HL-60/S4 (cell line): Measurements from ENCODE around the gene AP1G1.
"Not testable (repeated sequence)": the region's sequence is repeated elsewhere in the genome, so short reads cannot be mapped to it uniquely, and the experiment has no call there.

Experiments
- in situ Hi-C: fragments of 300-500 bp; cut with MboI; formaldehyde crosslinking; loops from 2 replicates; pipeline ENCODE4 v1.14.3; 2022; ENCODE audit warnings: low sequenced_read_pairs

Gene AP1G1

GRCh38 chr16:71808593-71809459 lies at the start of gene AP1G1:
Gene AP1G1 (minus strand): TSS chr16:71808834. CDS start chr16:71789479, 19,355 bp downstream.
- in situ Hi-C loops: no loop called here

GRCh38 chr16:71855937-71856662 lies 47.5 kb upstream of the AP1G1 start:
- in situ Hi-C loops: no loop called here

- in situ Hi-C loops: no loop called here
These were observed 45.8 kb upstream of the AP1G1 start for GRCh38 chr16:71854369-71854948.

GRCh38 chr16:71853413-71853812 lies 44.8 kb upstream of the AP1G1 start:
- in situ Hi-C loops: no loop called here

- in situ Hi-C loops: no loop called here
These were observed 43.9 kb upstream of the AP1G1 start for GRCh38 chr16:71852561-71852960.

- in situ Hi-C loops: no loop called here
These were observed 43.5 kb upstream of the AP1G1 start for GRCh38 chr16:71852158-71852557.

DNA sequence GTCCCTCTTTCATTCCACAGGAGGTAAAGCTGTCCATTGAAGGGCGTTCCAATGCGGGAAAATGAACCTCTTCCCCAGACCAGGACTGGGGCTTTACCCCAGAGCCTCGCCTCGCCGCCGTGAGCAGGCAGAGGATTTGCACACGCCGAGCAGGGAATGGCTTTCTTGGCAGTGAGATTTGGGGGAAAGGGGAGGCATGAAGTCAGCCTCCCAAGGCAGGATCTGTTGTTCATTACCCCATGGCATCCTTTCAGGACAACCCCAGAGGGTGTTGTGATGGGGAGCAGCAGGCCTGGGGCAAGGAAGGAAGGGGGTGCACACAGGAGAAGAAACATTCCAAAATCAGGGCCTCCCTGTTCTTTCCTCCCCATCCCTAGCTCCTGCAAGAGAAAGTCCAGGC lies 43.1 kb upstream of the AP1G1 start:
- in situ Hi-C loops: no loop called here

DNA sequence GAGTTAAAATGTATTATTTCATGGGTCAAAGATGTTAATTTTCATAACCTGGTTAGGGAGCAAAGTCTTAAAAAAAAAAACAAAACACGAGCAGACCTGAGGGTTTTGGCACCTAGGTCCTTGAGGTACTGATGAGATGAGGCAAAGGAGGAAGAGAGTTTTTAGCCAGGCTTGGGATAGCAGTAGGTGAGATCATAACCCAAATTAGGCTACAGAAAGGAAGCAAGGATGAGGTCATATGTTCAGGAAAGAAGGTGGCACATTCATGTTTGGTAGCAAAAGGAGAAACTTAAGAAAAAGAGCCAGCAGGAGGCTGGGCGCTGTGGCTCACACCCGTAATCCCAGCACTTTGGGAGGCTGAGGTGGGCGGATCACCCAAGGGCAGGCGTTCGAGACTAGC lies 40.0 kb upstream of the AP1G1 start:
- in situ Hi-C loops: no loop called here

- in situ Hi-C loops: no loop called here
These were observed 38.5 kb upstream of the AP1G1 start for GRCh38 chr16:71847096-71847495.

DNA sequence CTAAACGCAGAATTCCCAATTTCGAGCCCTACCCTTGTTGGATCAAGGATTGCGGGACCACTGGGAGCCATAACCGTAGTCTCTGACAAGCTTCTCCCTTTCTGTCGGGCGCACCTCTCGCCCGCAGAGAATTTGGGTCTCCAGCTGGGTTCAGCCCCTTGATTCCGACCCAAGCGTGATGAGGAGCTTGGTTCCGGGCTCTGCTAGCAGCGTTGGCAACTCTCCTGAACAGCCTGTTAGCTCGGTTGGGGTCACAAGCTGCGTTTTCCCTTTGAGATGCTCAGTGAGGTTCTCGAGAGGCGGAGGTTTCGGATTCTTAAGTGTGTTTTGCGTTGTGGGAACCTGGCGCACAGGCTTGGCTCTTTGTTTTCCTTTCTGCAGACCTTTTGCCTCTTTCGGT lies 37.8 kb upstream of the AP1G1 start:
- in situ Hi-C loops: no loop called here

DNA sequence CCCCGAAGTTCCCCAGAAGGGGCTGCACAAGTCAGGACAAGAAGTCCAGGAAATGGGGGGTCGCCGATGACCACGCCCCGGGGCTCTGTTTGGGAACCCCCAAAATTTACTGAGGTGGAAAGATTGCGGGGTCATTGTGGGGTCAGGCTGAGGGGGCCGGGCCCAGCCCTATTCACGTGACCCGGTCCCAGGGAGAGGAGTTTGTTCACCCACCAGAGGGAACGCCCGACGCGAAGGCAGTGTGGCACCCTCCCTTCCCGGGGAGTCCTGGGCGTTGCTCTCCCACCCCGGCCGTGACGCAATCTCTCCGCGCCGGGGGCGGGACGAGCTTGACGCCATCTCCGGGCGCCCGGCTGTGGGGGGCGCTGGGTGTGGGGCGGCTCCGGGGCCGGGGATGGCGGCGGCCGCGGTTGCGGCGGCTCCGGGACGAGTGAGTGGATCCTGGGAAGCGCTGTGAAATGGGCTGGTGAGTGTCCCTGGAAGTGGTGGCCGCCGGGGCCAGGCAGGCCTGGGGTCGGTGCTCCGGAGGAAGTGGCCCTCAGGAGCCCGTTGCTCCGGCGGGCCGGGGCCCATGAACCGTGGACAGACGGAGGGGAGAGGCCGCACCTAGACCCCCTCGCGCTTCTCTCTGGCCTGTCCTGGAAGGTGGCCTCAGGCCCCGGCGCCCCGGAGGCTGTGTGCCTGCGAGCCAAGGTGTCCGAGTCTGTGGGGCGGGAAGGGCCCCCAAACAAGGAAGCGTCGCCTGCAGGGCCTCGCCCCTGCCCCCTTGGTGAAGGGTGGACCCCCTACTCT lies 37.2 kb upstream of the AP1G1 start, which contains the start of gene ATXN1L:
ATXN1L (plus strand) TSS at position 338 of the 792 bp plus-strand sequence. CDS start 3,765 bp downstream, outside the sequence.
- in situ Hi-C loops: no loop called here

DNA sequence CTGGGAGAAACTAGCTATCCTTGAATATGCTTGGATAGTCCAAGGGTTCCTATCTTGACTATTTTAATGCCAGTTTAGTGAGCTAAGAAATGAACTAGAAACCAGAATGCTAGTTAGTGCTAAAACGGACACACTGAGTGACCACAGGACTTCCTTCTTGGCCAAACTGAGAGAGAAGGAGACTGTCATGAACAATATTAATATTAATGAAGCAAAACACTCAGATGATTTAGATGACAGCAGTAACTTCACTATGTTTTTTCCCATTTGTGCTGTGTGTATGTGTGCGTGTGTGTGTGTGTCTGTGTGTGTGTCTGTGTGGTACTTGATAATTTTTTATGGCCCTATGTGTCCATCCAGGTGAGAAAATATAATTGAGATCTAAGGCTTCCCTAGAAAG lies 34.9 kb upstream of the AP1G1 start:
- in situ Hi-C loops: no loop called here

GRCh38 chr16:71840052-71840451 lies 31.4 kb upstream of the AP1G1 start:
- in situ Hi-C loops: no loop called here

DNA sequence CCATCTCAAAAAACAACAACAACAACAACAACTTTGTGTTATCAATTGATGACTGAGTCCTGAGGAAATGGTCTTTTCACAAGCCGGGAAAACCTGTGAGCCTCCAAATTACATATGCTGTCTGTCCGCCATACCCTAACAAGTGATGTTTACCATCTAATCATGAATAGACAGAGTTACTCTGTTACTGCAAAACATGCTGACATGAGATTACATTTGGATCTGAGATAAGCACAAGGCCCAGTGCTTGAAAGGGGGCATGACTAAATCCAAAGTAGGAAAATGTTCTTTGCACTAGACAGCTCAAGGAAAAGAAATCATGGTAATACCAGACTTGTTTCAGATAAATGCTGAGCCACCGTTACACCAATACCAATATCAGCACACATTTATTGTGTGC lies 28.5 kb upstream of the AP1G1 start:
- in situ Hi-C loops: no loop called here

DNA sequence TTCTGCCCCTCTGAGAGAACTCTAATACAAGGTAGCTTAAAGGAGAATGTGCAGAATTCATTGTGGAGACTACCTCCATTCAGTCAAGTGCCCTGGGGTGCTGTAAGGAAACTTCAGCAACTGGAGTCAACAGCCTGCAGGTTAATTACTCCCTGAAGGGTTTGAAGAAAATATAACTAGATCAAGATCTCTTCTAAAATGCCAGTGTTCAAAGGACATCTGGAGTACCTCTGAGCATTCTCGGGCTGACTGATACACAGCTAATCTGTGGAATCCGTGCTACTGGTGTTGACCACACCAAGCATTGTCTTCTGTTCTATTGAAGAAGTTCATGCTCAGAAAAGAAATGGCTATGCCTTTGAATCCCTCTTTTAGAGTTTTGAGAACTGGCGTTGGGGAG lies 25.7 kb upstream of the AP1G1 start:
- in situ Hi-C loops: no loop called here

- in situ Hi-C loops: not testable (repeated sequence)
These were observed 23.5 kb upstream of the AP1G1 start for GRCh38 chr16:71832112-71832511.

- in situ Hi-C loops: not testable (repeated sequence)
These were observed 23.1 kb upstream of the AP1G1 start for GRCh38 chr16:71831698-71832097.

GRCh38 chr16:71830359-71830758 lies 21.7 kb upstream of the AP1G1 start:
- in situ Hi-C loops: no loop called here

GRCh38 chr16:71826533-71827017 lies 17.9 kb upstream of the AP1G1 start:
- in situ Hi-C loops: no loop called here

- in situ Hi-C loops: not testable (repeated sequence)
These were observed 8.5 kb upstream of the AP1G1 start for GRCh38 chr16:71817155-71817500.
